D341Med (cell line): ENCODE data around the gene PDE4B.

ENCODE experiments used
- DNase-seq: peaks from one replicate; pipeline ENCODE4 v3.0.0; 2012; ENCODE audit warnings: low spot score

The PDE4B gene

GRCh38 chr1:66265268-66265667 is 472.6 kb downstream of the PDE4B start:
- DNase-seq = no peak

DNA sequence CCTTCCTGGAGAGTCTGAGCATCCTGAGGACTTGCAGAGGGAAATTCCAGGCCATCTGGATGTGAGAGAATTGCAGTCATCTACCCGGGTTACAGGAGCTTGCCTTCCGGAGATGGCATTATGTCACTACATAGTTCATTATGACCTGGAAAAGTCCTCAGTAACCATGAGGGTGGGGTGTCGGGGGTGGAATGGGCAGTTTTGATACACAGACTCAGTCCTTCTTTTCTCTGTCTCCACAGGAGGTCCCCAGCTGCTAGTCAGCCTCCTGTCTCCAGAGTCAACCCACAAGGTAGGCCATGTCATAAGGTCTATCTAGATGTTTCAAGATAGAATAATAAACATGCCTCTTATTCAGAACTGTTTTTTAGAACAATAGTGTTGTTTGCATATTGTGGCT is 473.1 kb downstream of the PDE4B start:
- DNase-seq = no peak

- DNase-seq = no peak
Observed at GRCh38 chr1:66266350-66266749, 473.7 kb downstream of the PDE4B start.

DNA sequence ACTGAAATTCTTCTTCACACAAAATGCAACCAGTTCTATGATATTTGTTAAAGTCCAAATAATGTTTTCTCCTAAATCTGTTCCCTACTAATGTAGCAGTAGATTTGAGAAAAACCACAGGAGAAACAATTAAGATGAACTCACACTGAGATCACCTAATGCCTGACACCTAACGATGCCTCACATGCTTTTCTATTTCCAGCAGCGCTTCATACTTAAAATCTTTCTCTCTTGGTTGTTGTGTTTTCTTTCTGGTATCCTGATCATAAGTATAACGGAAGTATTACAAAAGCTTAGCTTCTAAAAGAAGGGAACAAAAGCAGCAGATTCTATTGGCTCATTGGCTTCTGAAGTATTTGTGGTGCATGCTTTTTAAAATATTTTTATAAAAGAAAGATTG is 474.1 kb downstream of the PDE4B start:
- DNase-seq = no peak

DNA sequence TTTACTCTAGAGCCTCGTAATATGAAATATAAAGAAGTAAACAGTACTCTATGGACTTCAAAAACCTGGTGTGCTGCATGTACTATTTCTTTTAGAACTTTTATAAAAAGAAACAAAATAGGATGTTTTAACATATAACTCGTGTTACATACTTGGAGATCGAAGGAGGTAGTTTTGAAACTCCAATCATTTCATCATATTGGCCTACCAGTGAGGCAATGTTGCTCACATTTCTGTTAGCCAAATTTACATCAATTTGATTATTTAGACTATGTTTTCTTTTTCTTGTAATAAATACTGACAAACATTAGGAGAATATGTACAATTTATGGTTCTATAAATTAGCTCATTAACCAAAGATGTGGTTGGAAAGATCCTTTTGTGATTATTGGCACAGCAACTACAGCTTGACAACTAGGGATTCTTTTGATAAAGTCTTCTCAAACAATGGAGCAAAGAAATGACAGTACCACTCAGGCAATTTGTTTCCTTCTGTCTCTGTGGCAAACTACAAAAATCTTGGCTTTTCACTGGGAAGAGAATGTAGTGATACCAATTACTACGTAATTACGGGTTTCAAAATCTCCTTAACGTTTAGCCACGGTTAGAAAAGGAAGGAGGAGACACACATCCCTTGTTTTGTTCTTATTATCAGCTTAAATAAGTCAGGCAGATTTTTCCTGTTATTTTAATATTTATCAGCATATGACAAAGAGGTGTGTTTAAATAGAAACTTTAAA is 474.7 kb downstream of the PDE4B start:
- DNase-seq = no peak

DNA sequence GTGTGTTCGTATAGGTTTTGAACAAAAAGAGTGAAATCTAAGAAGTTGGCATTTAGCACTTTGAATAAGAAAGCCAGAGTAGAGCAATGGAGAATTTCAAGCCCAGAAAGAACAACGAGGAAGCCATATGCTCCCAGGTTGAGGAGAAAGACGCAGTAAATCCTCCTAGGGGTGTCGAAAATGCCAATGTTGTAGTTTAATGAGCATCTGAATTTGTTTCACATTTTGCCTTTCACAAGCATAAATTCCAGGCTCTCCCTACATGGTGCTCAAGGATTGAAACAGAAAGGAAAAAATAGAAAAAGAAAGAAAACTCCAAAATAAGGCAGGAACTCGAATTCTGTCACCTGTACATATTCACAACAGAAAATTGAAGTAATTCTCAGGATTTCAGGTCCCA is 476.5 kb downstream of the PDE4B start:
- DNase-seq = no peak

DNA sequence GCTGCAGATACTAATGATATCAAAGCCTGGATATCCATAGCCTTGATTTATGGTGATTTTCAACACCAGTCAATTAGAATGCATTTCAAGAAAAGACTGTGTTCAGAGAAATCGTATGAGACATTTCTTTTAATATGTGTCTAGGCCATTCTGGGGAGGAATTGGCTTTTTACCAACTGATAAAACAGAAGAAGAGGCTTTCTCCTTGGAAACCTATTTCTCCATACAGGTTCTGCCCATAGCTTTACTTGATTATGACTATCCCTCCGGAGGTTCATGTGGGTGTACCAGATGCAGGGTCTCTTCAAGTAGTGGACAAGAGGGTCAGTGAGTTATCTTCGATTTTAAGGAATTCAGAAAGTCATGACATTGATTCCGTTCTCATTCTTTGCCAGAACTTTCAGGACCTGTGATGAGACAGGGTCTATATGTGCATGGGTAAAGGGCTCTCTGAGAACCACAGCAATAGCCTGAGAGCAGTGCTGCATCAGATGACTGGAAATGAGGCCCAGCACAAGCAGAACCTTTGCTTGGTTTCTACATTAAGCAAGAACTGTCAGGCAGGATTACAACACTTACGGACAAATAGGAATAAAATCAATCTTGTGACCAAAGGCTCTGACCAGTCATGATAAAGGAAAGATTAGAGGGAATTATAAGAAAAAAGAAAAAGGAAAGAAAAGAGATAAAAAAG is 477.6 kb downstream of the PDE4B start:
- no peak for DNase-seq

- peak; percentile 34 for DNase-seq
Observed at GRCh38 chr1:66271216-66271903, 478.7 kb downstream of the PDE4B start.

DNA sequence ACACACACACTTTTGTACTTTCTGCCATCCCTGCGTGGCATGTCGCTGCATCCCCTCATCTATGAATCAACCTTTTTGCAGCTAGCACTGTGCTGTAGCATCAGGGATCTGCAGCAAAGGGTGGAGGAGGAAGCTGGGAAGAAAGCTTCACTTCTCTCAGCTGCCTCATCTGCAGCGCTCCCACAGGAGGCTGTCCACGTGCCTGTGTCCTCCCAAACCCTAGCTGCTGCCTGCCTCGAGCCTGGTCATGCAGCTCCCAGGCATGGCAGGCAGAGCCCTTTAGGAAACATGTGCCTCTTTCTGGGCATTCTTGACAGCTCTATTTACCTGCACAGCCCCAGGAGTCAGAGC is 479.2 kb downstream of the PDE4B start:
- DNase-seq = peak; percentile 25

GRCh38 chr1:66273656-66274055 is 481.0 kb downstream of the PDE4B start:
- no peak for DNase-seq

DNA sequence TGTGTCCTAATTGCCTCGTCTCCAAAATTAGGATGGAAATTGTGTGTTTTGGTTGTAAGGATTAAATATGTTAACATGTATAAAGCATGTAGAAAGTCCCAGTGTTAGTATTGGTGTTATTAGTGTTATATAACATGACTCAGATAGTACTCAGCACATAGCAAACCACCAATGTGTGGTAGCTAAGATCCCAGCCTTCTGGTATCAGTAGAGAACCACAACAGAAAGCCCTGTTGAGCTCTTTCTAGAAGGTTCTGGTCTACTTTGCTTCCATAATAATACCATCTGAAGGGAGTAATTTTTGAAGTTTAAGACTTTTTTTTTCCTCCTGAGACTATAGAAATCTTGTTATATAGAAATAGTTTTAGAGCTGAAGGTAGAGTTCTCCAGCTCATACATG is 481.9 kb downstream of the PDE4B start:
- DNase-seq = no peak

DNA sequence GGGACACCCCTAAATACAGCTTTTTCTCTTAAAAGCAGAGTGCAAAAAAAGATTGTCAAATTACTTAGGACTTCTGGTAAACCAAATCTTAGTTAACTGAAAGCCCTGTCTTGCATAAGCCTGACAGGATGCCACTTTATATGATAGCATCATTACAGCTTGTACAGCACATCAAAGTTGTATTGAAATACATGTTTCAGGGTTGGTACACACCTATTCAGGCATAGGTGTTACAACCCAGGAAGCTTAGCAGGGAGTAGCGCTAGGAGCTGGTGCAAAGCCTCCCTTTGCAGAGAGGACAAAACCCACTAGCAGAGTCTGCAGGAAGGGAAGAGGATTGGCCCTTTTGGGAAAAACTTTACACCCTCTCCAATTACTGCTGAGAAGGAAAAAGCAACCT is 482.4 kb downstream of the PDE4B start:
- no peak for DNase-seq

DNA sequence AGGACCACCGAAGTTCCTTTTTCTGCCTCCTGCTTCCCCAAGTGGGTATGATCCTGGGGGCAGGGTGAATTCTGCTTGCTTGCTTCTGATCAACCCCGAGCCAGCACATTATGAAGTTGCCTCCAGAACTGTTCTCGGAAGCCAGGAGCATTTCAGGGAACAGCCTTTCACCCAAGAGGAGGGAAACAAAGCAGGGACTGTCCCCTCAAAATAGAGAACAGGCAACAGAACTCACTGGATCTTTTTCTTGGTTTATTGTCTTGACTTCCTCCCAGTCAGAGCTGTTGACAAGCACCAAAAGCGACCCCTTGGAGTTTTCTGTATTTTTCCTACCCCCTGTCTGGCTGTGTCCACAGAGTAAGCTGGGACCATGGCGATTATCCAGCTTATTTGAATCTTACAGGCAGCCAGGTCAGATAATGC is 482.9 kb downstream of the PDE4B start:
- no peak for DNase-seq

- no peak for DNase-seq
Observed at GRCh38 chr1:66276218-66276617, 483.5 kb downstream of the PDE4B start.

- no peak for DNase-seq
Observed at GRCh38 chr1:66278260-66279021, 485.7 kb downstream of the PDE4B start.

DNA sequence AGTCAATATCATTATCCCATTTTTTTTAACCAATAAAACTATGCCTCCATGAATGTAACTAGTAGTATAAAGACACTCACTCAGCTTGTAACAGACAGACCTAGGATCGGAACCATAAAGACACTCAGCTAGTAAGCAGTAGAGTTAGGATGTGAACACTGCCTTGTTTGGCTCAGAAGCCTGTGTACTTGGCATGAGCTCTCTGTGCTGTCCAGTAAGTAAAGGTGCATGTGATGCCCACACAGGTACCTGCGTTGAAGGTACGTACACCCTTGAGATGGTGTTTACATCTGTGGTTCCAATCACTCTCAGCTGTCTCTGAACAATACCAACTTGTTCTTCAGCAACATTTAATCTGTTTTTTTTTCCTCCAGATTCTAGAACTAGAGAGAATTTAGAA is 489.1 kb downstream of the PDE4B start:
- DNase-seq = no peak

- DNase-seq = no peak
Observed at GRCh38 chr1:66282343-66282852, 489.7 kb downstream of the PDE4B start.

DNA sequence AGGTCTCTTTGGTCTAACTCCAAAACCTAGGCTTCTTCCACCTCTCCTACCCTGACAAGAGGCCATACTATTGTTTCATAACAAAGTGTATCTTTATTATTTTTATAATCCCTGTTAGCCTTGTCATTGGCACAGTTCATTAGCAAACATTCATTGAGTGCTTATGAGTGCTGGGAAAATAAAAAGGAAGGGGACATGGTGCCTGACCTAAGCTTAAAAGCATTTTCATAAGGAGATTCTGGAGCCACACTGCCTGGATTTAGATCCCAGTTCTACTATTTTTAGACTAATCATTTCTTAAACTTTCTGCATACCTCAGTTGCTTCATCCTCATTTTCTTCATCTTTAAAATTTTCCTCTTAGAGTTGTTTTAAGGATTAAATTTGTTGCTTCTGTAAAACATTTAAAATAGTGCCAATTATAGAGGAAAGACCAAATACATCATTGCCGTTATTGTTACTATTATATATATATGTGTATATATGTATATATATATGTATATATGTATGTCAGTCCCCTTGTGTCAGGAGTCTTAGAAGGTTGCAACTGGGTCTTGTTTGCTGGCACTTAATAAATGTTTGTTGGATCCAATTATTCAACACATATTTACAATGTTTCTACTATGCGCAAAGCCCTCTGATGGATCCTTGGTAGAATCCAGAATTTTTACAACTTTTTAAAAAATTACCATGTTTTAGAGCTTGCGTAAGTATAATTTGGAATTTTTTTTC is 490.4 kb downstream of the PDE4B start:
- no peak for DNase-seq

DNA sequence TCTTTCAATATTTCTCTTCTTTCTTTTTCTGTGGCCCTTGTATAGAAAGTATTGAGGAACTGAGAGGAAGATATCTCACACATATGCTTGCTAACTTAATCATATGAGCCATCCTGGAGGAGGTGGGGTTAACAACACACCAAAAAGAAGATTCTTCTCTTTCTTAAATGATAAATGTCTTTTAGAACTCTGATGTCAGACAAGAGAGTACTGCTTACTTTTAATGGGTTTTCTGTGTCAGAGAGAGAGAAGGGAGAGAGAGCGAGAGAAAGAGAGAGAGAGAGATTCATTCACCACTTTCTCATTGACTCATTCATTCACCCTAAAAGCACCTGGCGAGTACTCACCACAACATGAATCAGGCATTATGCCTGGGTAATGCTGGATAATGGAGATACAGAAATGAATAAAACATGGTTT is 490.9 kb downstream of the PDE4B start:
- DNase-seq = no peak

DNA sequence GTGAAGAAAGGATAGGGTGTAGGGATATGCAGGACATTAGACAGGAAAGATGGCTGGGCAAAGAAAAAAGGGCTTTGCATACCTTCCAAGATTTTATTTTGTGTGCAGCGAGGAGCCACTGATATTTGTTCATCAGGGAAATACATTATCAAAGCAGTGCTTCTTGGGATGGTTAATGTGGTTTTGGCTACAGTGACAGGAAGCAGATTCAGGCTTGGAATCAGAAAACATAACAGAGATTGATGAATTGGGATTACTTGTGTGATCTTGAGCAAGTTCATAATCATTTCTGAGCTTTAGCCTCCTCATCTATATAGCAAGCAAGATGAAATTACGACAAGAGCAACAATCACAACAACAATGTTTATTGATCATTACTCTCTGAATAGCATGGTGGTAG is 492.1 kb downstream of the PDE4B start:
- no peak for DNase-seq

GRCh38 chr1:66285618-66286270 is 493.0 kb downstream of the PDE4B start:
- DNase-seq = no peak
